K562 (cell line): ENCODE results near the gene PRKACA. TPM values are rescaled to one million over a fixed set of nuclear protein-coding genes. Genes with fewer than 3 reads are reported as not detected.
A peak's percentile ranks its signal among the peaks of the same experiment; 100 is the strongest.

Experiments used
- ARID4B ChIP-seq: sonication (generic); formaldehyde crosslinking; IDR thresholded peaks from 2 replicates; pipeline ENCODE4 v1.8.0; 2022; ENCODE audit warnings: mild to moderate bottlenecking, missing genetic modification reagents
- DDX20 ChIP-seq: fragments of 450-650 bp; IDR thresholded peaks from 2 replicates; pipeline ENCODE4 v1.6.1; 2016; ENCODE audit warnings: missing genetic modification characterization, low read depth, mild to moderate bottlenecking, missing compliant biosample characterization, moderate library complexity
- ELK1 ChIP-seq: sonication (generic); formaldehyde crosslinking; IDR thresholded peaks from 2 replicates; pipeline ENCODE4 v1.8.1; 2022; ENCODE audit warnings: missing genetic modification reagents
- MBD1 ChIP-seq: fragments of 250-450 bp; sonication (Bioruptor Pico); IDR thresholded peaks from 2 replicates; pipeline ENCODE4 v1.8.0; 2022; ENCODE audit warnings: inconsistent platforms
- PRMT5 ChIP-seq: sonication (generic); formaldehyde crosslinking; IDR thresholded peaks from 2 replicates; pipeline ENCODE4 v1.5.0; 2020; ENCODE audit warnings: missing genetic modification reagents
- SFPQ ChIP-seq: fragments of 200-400 bp; formaldehyde crosslinking; IDR thresholded peaks from 2 replicates; pipeline ENCODE4 v1.6.1; 2017; ENCODE audit warnings: mild to moderate bottlenecking, low read depth, low read length, moderate library complexity
- TAF15 ChIP-seq: fragments of 200-400 bp; formaldehyde crosslinking; IDR thresholded peaks from 2 replicates; pipeline ENCODE4 v1.6.1; 2017; ENCODE audit warnings: mild to moderate bottlenecking, low read depth, low read length, moderate library complexity
- YY1 ChIP-seq, 3 experiments: IDR thresholded peaks; 2 replicates each; pipeline ENCODE4 v1.6.1; 2011; ENCODE audit warnings: low read length in 2 of 3, mild to moderate bottlenecking in 2 of 3, moderate library complexity in 2 of 3, borderline replicate concordance in 1 of 3, control low read depth in 1 of 3, low read depth in 1 of 3; ENCODE audit not compliant: insufficient read depth in 3 of 3, insufficient replicate concordance in 2 of 3, control insufficient read depth in 1 of 3, insufficient read length in 1 of 3; ENCODE audit errors: extremely low read depth in 1 of 3
- ZNF146 ChIP-seq: IDR thresholded peaks from one replicate; pipeline ENCODE4 v1.6.1; 2018; ENCODE audit warnings: missing compliant biosample characterization; ENCODE audit not compliant: unreplicated experiment
- ZNF583 ChIP-seq: fragments of 250-450 bp; sonication (Bioruptor Pico); IDR thresholded peaks from 2 replicates; pipeline ENCODE4 v1.4.0; 2020
- polyA plus RNA-seq, 8 experiments: library from polyadenylated mRNA; depleted of rRNA in 4 of 8; stranded (reverse) in 5 of 8; unstranded in 3 of 8; fragments of >200 nt; fragmentation: Nextera tagmentation in 2 of 8; fragmentation: Illumina TruSeq in 1 of 8; extraction: Ambion mirVana in 2 of 8; extraction: Trizol in 1 of 8; gene quantifications; 2 replicates each; pipeline versions ENCODE4 v1.2.1 to v1.2.3, GENCODE V29; 2011 to 2014; ENCODE audit warnings: inconsistent platforms in 1 of 8, missing spikeins in 1 of 8
- total RNA-seq, 7 experiments: library from RNA; depleted of rRNA in 6 of 7; stranded (reverse); fragments of >200 nt in 6 of 7; fragmentation: Illumina TruSeq in 2 of 7; extraction: Trizol in 2 of 7; gene quantifications; 2 replicates each; pipeline versions ENCODE4 v1.2.1 to v1.2.3, GENCODE V29; 2011 to 2021; ENCODE audit warnings: low replicate concordance in 1 of 7
- TF ChIP-seq, protein P1 (sequence below): fragments of 250-450 bp; sonication (Bioruptor Pico); IDR thresholded peaks from 2 replicates; pipeline ENCODE4 v1.9.0; 2021; ENCODE audit warnings: mild to moderate bottlenecking
- TF ChIP-seq, protein P2 (sequence below): sonication (generic); formaldehyde crosslinking; IDR thresholded peaks from 2 replicates; pipeline ENCODE4 v1.8.0; 2022; ENCODE audit warnings: mild to moderate bottlenecking, missing genetic modification reagents, borderline replicate concordance

Gene PRKACA
- total and polyA plus RNA-seq, 9 of the 15 experiments (the other 6 are each of a cell fraction or from before 2014, with no cell fraction given) = 1.2 to 63.1 (median 13.0) TPM

DNA sequence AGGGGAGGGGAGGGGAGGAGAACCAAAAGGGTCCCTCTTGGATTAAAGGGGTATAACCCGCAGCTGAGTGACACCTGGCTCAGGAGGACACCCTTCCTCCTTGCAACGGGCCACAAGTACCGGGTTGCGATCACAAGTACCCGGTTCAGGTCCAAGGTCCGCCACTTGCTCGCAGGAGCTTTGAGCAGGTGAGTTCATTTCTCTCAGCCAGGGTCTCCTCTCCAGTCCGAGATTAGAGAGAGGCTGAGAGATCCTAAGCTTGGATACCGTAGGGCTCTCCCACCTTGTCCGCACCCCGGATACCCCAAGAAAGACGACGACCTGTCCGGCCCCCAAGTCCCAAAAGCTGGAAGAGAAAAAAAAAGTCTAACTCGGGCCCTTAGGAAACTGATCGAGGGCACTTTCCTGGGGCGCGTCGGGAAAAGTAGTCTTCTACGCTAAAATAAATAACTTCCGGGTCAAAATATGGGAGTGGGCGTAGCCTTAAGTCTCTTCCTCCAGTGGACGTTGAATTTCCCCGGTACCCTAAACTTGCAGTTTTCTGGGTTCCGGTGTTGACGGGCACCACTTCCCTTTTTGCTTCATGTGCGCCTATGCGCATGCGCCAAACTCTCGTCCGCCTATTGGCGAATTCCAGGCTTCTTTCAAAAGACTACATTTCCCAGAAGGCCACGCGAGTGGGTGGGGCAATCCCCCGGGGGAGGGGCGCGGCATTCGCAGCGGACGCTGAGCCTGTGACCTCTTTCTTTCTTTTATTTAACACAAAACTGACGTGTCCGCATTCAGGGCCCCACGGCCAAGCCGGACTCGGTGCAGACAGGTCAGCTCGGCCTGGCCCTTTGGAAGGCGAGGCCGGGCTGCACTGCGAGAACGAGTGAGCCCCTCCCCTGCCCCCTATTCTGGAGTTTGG lies 36.4 kb downstream of the PRKACA start (continued):
- TF ChIP-seq MBD1 (CRISPR knock-in tag) = no peak
- TF ChIP-seq ZNF146 (CRISPR knock-in tag) = no peak
- TF ChIP-seq, protein P1, sequence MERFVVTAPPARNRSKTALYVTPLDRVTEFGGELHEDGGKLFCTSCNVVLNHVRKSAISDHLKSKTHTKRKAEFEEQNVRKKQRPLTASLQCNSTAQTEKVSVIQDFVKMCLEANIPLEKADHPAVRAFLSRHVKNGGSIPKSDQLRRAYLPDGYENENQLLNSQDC (CRISPR knock-in tag) = no peak
- TF ChIP-seq DDX20 = no peak
- TF ChIP-seq PRMT5 (CRISPR knock-in tag) = no peak
- no peak; the same call in 1 of the 2 replicates for TF ChIP-seq ARID4B (CRISPR knock-in tag)
- no peak for TF ChIP-seq ZNF583 (CRISPR knock-in tag)
- TF ChIP-seq TAF15 = no peak
- TF ChIP-seq SFPQ = no peak
- TF ChIP-seq YY1 (IDR thresholded peaks at IDR 0.05; ENCODE audit: borderline replicate concordance in 1 of 3, control insufficient read depth in 1 of 3, extremely low read depth in 1 of 3, insufficient read depth in 3 of 3, insufficient read length in 1 of 3, insufficient replicate concordance in 2 of 3, low read depth in 1 of 3, low read length in 2 of 3) = peak in 2 of 3 experiments; percentile 20 to 59
- TF ChIP-seq, protein P2, sequence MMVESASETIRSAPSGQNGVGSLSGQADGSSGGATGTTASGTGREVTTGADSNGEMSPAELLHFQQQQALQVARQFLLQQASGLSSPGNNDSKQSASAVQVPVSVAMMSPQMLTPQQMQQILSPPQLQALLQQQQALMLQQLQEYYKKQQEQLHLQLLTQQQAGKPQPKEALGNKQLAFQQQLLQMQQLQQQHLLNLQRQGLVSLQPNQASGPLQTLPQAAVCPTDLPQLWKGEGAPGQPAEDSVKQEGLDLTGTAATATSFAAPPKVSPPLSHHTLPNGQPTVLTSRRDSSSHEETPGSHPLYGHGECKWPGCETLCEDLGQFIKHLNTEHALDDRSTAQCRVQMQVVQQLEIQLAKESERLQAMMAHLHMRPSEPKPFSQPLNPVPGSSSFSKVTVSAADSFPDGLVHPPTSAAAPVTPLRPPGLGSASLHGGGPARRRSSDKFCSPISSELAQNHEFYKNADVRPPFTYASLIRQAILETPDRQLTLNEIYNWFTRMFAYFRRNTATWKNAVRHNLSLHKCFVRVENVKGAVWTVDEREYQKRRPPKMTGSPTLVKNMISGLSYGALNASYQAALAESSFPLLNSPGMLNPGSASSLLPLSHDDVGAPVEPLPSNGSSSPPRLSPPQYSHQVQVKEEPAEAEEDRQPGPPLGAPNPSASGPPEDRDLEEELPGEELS (CRISPR knock-in tag) = no peak
- no peak for TF ChIP-seq ELK1 (CRISPR knock-in tag)
